ENCODE measurements around the gene CLIC2.
"Not testable (repeated sequence)": the region's sequence is repeated elsewhere in the genome, so short reads cannot be mapped to it uniquely, and the experiment has no call there.

DNA sequence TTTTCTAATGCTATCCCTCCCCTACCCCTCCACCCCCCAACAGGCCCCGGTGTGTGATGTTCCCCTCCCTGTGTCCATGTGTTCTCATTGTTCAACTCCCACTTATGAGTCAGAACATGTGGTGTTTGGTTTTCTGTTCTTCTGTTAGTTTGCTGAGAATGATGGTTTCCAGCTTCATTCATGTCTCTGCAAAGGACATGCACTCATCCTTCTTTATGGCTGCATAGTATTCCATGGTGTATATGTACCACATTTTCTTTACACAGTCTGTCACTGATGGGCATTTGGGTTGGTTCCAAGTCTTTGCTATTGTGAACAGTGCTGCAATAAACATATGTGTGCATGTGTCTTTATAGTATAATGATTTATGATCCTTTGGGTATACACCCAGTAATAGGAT is 66.4 kb downstream of the CLIC2 start:
- TF ChIP-seq, protein P1, sequence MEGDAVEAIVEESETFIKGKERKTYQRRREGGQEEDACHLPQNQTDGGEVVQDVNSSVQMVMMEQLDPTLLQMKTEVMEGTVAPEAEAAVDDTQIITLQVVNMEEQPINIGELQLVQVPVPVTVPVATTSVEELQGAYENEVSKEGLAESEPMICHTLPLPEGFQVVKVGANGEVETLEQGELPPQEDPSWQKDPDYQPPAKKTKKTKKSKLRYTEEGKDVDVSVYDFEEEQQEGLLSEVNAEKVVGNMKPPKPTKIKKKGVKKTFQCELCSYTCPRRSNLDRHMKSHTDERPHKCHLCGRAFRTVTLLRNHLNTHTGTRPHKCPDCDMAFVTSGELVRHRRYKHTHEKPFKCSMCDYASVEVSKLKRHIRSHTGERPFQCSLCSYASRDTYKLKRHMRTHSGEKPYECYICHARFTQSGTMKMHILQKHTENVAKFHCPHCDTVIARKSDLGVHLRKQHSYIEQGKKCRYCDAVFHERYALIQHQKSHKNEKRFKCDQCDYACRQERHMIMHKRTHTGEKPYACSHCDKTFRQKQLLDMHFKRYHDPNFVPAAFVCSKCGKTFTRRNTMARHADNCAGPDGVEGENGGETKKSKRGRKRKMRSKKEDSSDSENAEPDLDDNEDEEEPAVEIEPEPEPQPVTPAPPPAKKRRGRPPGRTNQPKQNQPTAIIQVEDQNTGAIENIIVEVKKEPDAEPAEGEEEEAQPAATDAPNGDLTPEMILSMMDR (IDR thresholded peaks at IDR 0.05), result not testable (repeated sequence)
- TF ChIP-seq POLR2A, EP300 (IDR thresholded peaks at IDR 0.05): not testable (repeated sequence)

Data from ovary (tissue), 3 donors.